Calu3 (cell line): Measurements from ENCODE around the gene TYMP. TPM values are rescaled to one million over a fixed set of nuclear protein-coding genes. Genes with fewer than 3 reads are reported as not detected.

Source experiments
- BruUV-seq: library from RNA; stranded (reverse); fragments of 400-500 nt; replicated peaks from 2 replicates; lab custom pipeline; 2021; lab: Mats Ljungman, UMichigan
- CTCF ChIA-PET: fragments of 300-600 bp; sonication (Branson Sonifier 250); formaldehyde crosslinking; loops from one replicate; lab custom pipeline; 2022; ENCODE audit warnings: antibody characterized with exemption; lab: Charles Lee
- DNase-seq: peaks from one replicate; pipeline ENCODE4 v3.0.0; 2022
- H3K27ac Mint-ChIP-seq: one replicate; pipeline ENCODE4 v1.8.0; 2022; ENCODE audit warnings: mixed read lengths; ENCODE audit not compliant: unreplicated experiment
- H3K27me3 Mint-ChIP-seq: one replicate; pipeline ENCODE4 v1.8.0; 2022; ENCODE audit warnings: mixed read lengths; ENCODE audit not compliant: unreplicated experiment
- H3K36me3 Mint-ChIP-seq: one replicate; pipeline ENCODE4 v1.8.0; 2022; ENCODE audit warnings: mild to moderate bottlenecking, moderate library complexity, mixed read lengths; ENCODE audit not compliant: insufficient read depth, unreplicated experiment
- H3K4me1 Mint-ChIP-seq: one replicate; pipeline ENCODE4 v1.8.0; 2022; ENCODE audit warnings: mild to moderate bottlenecking, low read depth, mixed read lengths; ENCODE audit not compliant: unreplicated experiment
- H3K4me3 Mint-ChIP-seq: one replicate; pipeline ENCODE4 v1.8.0; 2022; ENCODE audit warnings: mild to moderate bottlenecking, low read depth, moderate library complexity, mixed read lengths; ENCODE audit not compliant: unreplicated experiment
- H3K9me3 Mint-ChIP-seq: one replicate; pipeline ENCODE4 v1.8.0; 2022; ENCODE audit warnings: low read depth, mixed read lengths; ENCODE audit not compliant: unreplicated experiment
- intact Hi-C: fragments of 100-400 bp; cut with micrococcal nuclease; formaldehyde crosslinking; loops from one replicate; pipeline ENCODE4 v1.10.0; 2022; ENCODE audit not compliant: unreplicated experiment
- total RNA-seq: library from RNA; stranded (reverse); gene quantifications from 2 replicates; pipeline ENCODE4 v1.2.3, GENCODE V29; 2022
- TF ChIP-seq, protein P1 (sequence below): fragments of 200-600 bp; IDR thresholded peaks from one replicate; pipeline ENCODE4 v1.8.0; 2022; ENCODE audit warnings: antibody characterized with exemption; ENCODE audit not compliant: unreplicated experiment

TYMP gene
- total RNA-seq, 1 experiment from 2014 or later = 44.1 TPM

DNA sequence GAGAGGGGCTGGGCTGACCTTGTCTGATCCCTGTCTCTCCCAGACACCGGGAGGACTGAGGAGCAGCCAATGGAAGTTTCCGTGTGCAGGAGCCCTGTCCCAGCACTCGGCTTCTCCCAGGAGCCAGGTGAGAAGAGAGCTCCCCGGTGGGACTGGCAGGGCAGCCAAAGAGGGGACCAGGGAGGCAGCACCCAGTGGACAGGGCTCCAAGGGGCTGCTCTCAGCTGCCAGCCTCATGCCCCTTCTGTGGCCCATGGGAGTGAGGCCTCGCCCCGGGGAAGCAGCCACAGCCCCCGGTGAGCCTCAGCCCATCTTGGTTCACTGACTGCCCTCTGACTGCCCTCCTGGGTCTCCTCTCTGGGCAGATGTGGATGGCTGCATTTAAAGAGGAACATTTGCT is 11.2 kb downstream of the TYMP start:
- TF ChIP-seq, protein P1, sequence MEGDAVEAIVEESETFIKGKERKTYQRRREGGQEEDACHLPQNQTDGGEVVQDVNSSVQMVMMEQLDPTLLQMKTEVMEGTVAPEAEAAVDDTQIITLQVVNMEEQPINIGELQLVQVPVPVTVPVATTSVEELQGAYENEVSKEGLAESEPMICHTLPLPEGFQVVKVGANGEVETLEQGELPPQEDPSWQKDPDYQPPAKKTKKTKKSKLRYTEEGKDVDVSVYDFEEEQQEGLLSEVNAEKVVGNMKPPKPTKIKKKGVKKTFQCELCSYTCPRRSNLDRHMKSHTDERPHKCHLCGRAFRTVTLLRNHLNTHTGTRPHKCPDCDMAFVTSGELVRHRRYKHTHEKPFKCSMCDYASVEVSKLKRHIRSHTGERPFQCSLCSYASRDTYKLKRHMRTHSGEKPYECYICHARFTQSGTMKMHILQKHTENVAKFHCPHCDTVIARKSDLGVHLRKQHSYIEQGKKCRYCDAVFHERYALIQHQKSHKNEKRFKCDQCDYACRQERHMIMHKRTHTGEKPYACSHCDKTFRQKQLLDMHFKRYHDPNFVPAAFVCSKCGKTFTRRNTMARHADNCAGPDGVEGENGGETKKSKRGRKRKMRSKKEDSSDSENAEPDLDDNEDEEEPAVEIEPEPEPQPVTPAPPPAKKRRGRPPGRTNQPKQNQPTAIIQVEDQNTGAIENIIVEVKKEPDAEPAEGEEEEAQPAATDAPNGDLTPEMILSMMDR = no peak
- no TSS peak for BruUV-seq
- intact Hi-C loops = no loop called here
- no peaks in the 10 kb centered on the region for H3K9me3 Mint-ChIP-seq
- H3K27me3 Mint-ChIP-seq = no peaks in the 10 kb centered on the region
- DNase-seq = no peak
- H3K36me3 Mint-ChIP-seq = peaks cover 34% of the 10 kb centered on the region
- CTCF ChIA-PET = no interaction called here
- H3K4me1 Mint-ChIP-seq = no peaks in the 10 kb centered on the region
- H3K27ac Mint-ChIP-seq = no peak overlapping the region
- no peak overlapping the region for H3K4me3 Mint-ChIP-seq

DNA sequence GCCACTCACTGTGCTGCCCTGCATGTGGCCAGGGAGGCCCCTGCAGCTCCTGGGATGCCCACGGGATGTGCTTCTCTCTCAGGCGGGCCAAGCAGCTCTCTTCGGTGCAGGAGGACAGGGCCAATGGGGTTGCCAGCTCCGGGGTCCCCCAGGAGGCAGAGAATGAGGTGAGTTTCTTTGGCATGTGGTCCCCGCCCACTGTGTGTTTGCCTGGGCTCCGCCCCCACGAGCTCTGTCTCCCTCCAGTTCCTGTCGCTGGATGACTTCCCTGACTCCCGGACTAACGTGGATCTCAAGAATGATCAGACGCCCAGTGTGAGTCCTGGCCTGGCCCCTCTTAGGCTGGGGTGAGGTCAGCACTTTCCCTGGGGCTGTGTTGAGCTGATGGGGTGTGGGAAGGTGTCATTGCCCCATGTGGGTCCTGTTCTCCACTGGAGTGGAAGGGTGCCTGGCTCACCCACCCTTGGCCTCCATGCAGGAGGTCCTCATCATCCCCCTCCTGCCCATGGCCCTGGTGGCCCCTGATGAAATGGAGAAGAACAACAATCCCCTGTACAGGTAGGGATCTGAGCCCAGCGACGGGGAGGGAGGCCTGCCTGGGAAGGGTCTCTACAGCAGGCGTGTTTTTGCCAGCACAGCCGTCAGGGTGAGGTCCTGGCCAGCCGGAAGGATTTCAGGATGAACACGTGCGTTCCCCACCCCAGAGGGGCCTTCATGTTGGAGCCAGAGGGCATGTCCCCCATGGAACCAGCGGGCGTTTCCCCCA is 12.1 kb downstream of the TYMP start:
- no peak for DNase-seq
- CTCF ChIA-PET = interaction anchor here (0.6 kb wide), 1 partner anchor 125 kb away, joined by 4 read pairs; no protein-coding TSS in a partner anchor
- BruUV-seq = no TSS peak
- no peak overlapping the region for H3K27ac Mint-ChIP-seq
- peaks cover 24% of the 10 kb centered on the region for H3K36me3 Mint-ChIP-seq
- TF ChIP-seq, protein P1 = no peak
- no peaks in the 10 kb centered on the region for H3K9me3 Mint-ChIP-seq
- H3K4me3 Mint-ChIP-seq = no peak overlapping the region
- H3K27me3 Mint-ChIP-seq = no peaks in the 10 kb centered on the region
- intact Hi-C loops = no loop called here
- H3K4me1 Mint-ChIP-seq = no peaks in the 10 kb centered on the region

DNA sequence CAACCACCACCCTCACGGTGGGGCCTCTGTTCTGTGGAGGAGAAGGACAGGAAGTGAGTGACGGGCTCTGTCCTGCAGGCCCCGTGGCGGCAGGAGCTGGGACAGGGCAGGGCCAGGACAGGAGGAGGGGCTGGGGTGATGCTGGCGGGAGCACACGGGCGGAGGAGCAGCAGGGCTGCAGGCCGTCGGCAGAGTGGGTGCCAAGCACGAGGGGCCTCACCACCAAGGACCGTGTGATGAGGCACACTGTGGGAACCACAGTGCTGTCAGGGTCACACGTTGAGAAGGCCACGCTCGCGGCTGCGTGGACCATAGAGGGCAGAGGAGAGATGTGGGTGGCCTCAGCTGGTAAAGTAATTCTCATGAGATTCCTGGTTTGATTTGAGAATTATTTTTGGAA is 12.9 kb downstream of the TYMP start:
- Mint-ChIP-seq H3K4me1 (no peaks in the 10 kb centered on the region), H3K9me3 (no peaks in the 10 kb centered on the region), H3K27me3 (no peaks in the 10 kb centered on the region), H3K27ac (no peak overlapping the region), H3K4me3 (no peak overlapping the region), H3K36me3 (peaks cover 18% of the 10 kb centered on the region)
- no peak for DNase-seq
- BruUV-seq = no TSS peak
- CTCF ChIA-PET = interaction anchor here (0.6 kb wide), 1 partner anchor 126 kb away, joined by 4 read pairs; no protein-coding TSS in a partner anchor
- TF ChIP-seq, protein P1 = no peak
- intact Hi-C loops = no loop called here

DNA sequence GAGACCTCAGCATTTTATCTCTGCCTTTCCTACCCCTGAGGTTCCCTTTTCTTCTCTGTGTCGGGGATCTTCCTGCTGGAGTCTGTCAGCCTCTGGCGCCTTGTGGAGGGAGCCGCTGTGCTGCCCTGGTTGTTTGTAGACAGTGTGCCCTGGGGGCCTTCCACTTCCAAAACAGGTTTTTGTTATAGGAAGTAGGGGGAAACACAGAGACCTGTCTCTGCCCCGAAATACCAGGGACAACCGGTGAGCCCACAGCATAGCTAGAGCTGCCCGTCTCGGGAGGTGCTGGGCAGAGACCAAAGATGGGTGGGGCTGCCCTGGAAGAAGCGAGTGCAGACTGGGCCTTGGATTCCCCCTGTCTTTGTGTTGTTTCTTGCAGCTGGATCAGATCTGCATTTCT is 13.7 kb downstream of the TYMP start:
- TF ChIP-seq, protein P1 = no peak
- DNase-seq = no peak
- H3K27me3 Mint-ChIP-seq = no peaks in the 10 kb centered on the region
- H3K27ac Mint-ChIP-seq = no peak overlapping the region
- H3K4me1 Mint-ChIP-seq = no peaks in the 10 kb centered on the region
- CTCF ChIA-PET = no interaction called here
- peaks cover 21% of the 10 kb centered on the region for H3K36me3 Mint-ChIP-seq
- no TSS peak for BruUV-seq
- intact Hi-C loops = no loop called here
- no peak overlapping the region for H3K4me3 Mint-ChIP-seq
- no peaks in the 10 kb centered on the region for H3K9me3 Mint-ChIP-seq
